GM08714 (cell line): ENCODE results near the gene ADGRE1.

ENCODE experiments used
- H3K4me3 ChIP-seq: fragments of 200-500 bp; sonication (Bioruptor generic); 2 replicates; pipeline ENCODE4 v1.5.1; 2014; ENCODE audit warnings: mild to moderate bottlenecking, low read length, inconsistent platforms
- ZNF274 ChIP-seq: IDR thresholded peaks from 2 replicates; pipeline ENCODE4 v1.6.1; 2012; ENCODE audit warnings: mild to moderate bottlenecking, low read depth, low read length

ADGRE1 gene

GRCh38 chr19:6887316-6887715 lies at the start of gene ADGRE1:
TSS of gene ADGRE1 (plus strand) at chr19:6887579. CDS start at chr19:6887609, 30 bp downstream.
- no peak for TF ChIP-seq ZNF274

GRCh38 chr19:6838062-6838655 lies 49.2 kb upstream of the ADGRE1 start:
- no peak overlapping the region for H3K4me3 ChIP-seq
- TF ChIP-seq ZNF274, result no peak

More at GRCh38 chr19:6887316-6887715, at the start of gene ADGRE1:
- no peak within 1 kb of the TSS for H3K4me3 ChIP-seq

- H3K4me3 ChIP-seq, result no peak overlapping the region
- TF ChIP-seq ZNF274, result no peak
Observed at GRCh38 chr19:6842871-6843607, 44.3 kb upstream of the ADGRE1 start.

- H3K4me3 ChIP-seq, result no peak overlapping the region
- no peak for TF ChIP-seq ZNF274
Observed at GRCh38 chr19:6847828-6848200, 39.6 kb upstream of the ADGRE1 start.

GRCh38 chr19:6848986-6849385 lies 38.4 kb upstream of the ADGRE1 start:
- no peak for TF ChIP-seq ZNF274
- no peak overlapping the region for H3K4me3 ChIP-seq

GRCh38 chr19:6849876-6850275 lies 37.5 kb upstream of the ADGRE1 start:
- H3K4me3 ChIP-seq, result no peak overlapping the region
- TF ChIP-seq ZNF274, result no peak

- H3K4me3 ChIP-seq, result no peak overlapping the region
- no peak for TF ChIP-seq ZNF274
Observed at GRCh38 chr19:6851359-6851758, 36.0 kb upstream of the ADGRE1 start.

GRCh38 chr19:6852001-6852400 lies 35.4 kb upstream of the ADGRE1 start:
- TF ChIP-seq ZNF274, result no peak
- no peak overlapping the region for H3K4me3 ChIP-seq

- no peak overlapping the region for H3K4me3 ChIP-seq
- TF ChIP-seq ZNF274, result no peak
Observed at GRCh38 chr19:6853868-6854267, 33.5 kb upstream of the ADGRE1 start.

- no peak overlapping the region for H3K4me3 ChIP-seq
- TF ChIP-seq ZNF274, result no peak
Observed at GRCh38 chr19:6854758-6855157, 32.6 kb upstream of the ADGRE1 start.

- H3K4me3 ChIP-seq, result no peak overlapping the region
- no peak for TF ChIP-seq ZNF274
Observed at GRCh38 chr19:6856749-6857372, 30.5 kb upstream of the ADGRE1 start.

GRCh38 chr19:6861683-6862286 lies 25.6 kb upstream of the ADGRE1 start:
- H3K4me3 ChIP-seq, result no peak overlapping the region
- no peak for TF ChIP-seq ZNF274

GRCh38 chr19:6862673-6863078 lies 24.7 kb upstream of the ADGRE1 start:
- no peak for TF ChIP-seq ZNF274
- H3K4me3 ChIP-seq, result no peak overlapping the region

GRCh38 chr19:6864325-6864940 lies 22.9 kb upstream of the ADGRE1 start:
- no peak overlapping the region for H3K4me3 ChIP-seq
- no peak for TF ChIP-seq ZNF274
